Activated effector memory CD4-positive, alpha-beta T cell treated with anti-CD3 and anti-CD28 coated beads, Interleukin-2, amount 50 U/mL, for 16 hours (primary cell): ENCODE results near the gene PTPN1.
A peak's percentile ranks its signal among the peaks of the same experiment; 100 is the strongest.
"Not testable (repeated sequence)": the region's sequence is repeated elsewhere in the genome, so short reads cannot be mapped to it uniquely, and the experiment has no call there.

Source experiments
- DNase-seq: peaks from one replicate; pipeline ENCODE4 v3.0.0-alpha.2; 2020

PTPN1 gene

DNA sequence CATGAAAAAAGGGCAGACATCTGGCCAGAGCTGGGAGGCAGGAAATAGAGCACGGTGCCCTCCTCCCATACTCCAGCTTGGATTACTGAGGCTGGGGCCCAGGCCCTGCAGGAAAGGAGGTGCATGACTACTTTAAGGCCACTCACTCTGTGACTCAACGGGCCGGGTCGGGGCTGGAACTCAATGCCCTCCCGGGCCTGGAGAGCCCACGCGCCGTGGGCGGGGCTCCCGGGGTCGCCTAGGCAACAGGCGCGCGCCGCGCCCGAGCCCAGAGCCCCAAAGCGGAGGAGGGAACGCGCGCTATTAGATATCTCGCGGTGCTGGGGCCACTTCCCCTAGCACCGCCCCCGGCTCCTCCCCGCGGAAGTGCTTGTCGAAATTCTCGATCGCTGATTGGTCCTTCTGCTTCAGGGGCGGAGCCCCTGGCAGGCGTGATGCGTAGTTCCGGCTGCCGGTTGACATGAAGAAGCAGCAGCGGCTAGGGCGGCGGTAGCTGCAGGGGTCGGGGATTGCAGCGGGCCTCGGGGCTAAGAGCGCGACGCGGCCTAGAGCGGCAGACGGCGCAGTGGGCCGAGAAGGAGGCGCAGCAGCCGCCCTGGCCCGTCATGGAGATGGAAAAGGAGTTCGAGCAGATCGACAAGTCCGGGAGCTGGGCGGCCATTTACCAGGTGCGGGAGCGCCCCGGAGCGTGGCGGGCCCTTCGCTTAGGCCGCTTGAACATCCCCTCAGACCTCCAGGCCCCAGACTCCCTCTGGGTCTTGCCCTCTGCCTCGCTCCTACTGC is at the start of gene PTPN1:
Gene PTPN1 (plus strand): TSS at position 461 of the 783 bp plus-strand sequence. CDS start 145 bp downstream, at position 606.
- DNase-seq, result peak; percentile 99

DNA sequence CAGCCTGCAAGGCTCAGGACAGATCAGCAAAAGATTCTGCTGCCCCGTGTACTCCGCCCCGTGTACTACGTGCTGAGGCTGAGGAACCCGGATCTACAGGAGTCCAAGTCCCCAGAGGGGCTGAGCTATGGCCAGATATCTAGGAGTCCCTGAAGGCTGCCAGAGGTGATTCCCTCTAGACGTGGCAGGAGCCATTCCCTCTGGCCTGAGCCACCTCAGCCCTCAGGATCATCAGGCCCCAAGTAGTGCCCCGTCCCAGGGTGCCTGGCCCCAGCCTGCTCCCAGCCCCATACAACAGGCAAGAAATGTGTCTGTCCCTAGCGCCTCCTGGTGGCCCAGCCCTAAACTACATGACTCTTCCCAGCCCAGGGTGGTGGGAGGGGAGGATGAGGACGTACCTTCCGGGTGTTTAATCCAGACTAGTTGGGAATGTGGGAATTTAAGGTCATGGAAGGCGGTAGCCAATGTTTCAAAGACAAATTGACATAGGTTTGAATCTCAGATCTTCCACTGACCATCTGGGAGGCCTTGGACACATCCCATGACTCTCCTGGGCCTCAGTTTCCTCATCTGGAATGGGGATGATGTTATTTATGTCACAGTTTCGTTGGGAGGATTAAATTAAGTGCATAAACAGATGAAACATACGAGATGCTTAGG is 49.4 kb upstream of the PTPN1 start:
- peak; percentile 92 for DNase-seq

DNA sequence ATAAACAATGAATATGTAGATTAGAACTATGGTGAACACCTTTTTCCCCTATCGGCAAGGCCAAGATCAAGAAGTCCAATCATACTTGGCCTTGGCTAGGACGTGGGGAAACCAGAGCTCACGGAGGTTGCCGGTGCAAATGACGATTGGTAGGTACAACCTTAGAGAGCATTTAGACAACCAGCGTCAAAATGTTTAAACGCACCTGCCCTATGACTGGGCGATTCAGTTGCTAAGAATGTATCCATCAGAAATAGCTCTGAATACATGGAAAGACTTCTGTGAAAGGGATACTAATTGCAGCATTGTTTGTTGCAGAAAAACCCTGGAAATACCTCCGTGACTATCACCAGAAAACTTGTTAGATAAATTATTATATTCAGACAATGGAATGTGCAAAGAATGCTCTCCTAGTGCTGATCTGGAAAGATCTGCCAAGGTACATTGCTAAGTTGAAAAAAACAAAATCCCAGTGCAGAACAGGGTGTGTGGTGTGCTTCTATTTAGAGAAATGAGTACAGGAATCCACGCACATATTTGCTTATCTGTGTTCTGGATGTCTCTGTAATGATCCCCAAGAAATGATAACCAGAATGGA is 48.0 kb upstream of the PTPN1 start:
- DNase-seq, result no peak

DNA sequence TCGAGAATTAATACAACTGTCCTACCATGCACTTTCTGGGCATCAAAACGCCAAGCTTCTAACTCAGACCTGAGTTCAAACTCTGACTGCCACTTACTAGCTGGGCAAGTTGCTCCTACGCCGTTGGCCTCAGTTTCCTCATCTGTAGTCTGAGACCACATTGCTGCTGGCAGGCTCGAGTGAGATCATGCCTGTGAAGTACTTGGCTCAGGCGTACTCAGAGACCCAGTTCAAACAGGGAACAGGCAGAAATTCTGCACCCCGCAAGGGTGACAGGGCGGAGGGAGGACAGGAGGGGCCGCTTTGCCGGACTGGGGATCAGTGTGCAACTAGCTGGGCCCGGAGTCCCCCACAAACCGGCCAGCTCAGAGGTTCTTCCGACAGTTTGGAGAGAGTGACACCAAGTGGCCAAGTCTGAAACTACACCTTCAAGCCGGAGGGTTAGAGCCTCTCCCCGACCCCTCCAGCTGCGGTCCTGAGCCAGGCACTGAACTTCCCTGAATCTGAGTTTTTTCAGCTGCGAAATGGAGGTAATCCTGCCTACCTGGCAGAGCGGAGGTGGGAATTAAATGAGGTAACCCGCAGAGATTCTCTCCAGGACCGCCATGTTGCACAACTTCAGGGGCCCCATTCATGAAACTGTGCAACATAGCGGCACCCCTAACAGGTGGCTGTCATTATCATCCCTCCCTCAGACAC is 46.0 kb upstream of the PTPN1 start:
- peak; percentile 82 for DNase-seq

DNA sequence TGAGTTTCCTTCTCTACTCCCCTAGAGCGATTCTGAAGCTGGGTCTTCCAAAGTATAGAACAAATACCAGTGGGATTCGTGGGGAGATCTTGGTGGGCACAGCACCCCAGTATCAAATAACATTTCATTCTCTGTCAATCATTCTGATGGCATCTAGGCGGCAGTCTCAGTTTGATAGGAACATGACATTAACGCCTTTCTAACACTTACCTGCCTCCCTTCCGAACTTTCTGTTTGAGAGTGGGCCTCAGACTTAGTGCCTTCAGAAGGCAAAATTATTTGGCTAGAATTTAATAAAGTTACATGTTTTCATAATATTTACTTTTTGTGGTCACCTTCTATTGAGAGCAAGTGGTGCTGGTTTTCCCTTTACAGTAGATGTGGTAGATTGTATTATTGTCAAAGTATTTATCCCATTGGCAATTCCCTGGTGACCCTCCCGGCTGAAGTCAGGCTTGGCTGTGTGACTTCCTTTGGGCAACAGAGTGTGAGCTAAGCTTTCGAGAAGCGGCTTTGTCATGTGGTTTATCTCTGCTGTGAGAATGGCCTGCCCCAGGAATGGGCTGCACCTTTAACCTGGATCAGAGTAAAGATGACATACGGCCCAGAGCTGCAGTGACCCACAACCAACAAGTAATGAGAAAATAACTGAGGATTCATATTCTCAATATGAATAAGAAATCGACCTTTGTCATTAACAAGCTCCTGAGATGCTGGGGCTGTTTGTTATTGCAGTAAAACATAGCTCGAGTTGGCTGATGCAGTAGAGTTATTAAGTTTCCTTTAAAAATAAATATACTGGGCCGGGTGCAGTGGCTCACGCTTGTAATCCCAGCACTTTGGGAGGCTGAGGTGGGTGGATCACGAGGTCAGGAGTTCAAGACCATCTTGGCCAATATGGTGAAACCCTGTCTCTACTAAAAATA is 45.2 kb upstream of the PTPN1 start:
- DNase-seq, result no peak

DNA sequence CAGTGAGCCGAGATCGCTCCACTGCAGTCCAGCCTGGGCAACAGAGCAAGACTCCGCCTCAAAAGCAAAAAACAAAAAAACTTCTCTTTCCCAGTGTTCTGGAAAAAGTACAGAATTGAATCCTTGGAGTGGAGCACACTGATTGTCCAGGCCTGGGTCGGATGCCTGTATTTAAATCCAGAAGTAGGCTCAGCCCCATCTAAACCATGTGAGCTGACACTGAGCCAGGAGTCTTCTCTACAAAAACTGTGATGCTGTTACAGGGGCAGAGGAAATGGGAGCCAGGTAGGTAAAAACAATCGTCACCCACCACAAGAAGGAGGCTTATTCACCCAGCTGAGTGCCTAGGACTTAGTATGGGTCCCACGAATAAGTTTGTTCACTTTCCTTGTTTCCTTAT is 43.0 kb upstream of the PTPN1 start:
- DNase-seq, result no peak

DNA sequence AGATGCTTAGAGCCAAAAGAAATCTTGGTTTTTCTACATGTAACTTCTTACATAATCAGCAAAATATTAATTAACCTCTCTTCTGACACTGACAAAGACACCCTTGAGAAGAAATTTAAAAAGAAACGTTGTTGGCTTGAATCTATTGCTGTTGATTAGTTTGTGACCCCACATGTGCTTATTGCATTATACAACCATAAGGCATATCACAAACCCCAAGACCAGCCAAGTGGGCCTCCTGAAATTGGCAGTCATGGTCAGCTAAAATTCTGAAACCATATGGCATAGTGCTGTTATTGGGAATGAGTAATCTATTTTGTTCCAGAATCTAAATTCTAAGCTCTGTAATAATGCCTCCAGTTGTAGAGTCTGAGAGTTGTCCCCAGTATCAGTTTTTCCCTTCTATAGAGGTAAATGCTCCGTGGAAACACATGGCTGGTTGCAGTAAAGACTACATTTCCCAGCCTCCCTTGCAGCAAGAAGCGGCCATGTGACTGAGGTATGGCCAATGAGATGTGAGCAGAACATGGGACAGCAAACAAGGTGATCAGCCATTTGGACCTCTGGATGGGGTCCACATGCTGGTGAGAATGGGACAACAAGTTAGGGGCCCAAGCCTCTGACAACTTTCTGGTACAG is 42.3 kb upstream of the PTPN1 start:
- DNase-seq, result peak; percentile 64

DNA sequence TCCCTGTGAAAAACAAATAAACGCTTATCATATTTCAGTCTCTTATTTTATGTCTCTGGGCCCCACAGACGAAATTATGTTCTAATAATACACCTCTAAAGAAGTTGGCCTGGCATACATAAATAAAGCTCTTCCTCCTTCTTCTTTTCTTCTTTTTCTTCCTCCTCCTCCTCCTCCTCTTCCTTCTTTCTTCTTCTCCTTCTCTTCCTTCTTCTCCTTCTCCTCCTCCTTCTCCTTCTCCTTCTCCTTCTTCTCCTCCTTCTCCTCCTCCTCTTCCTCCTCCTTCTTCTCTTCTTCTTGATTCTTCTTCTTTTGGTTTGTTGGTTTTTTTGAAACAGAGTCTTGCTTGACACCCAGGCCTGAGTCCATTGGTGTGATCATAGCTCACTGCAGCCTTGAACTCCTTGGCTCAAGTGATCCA is 41.8 kb upstream of the PTPN1 start:
- DNase-seq, result no peak

DNA sequence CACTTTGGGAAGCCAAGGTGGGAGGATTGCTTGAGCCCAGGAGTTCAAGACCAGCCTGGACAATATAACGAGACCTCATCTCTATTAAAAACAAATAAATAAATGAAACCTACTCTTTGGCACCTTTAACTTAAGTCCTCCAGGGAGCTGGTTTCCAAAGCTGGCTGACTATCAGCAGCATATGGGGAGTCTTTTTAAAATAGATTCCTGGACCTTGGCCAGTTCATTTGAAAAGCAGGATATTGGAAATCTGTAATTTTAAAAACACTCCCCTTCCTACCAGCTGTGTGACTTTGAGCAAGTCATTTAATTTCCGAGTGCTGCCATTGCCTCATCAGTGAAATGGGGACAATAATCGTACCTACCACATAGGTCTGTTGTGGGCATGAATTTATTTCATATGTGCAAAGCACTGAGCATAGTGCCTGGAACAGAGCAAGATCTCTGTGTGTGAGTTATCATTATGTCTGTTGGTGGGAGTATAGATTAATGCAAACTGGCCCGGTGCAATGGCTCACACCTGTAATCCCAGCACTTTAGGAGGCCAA is 40.9 kb upstream of the PTPN1 start:
- no peak for DNase-seq

DNA sequence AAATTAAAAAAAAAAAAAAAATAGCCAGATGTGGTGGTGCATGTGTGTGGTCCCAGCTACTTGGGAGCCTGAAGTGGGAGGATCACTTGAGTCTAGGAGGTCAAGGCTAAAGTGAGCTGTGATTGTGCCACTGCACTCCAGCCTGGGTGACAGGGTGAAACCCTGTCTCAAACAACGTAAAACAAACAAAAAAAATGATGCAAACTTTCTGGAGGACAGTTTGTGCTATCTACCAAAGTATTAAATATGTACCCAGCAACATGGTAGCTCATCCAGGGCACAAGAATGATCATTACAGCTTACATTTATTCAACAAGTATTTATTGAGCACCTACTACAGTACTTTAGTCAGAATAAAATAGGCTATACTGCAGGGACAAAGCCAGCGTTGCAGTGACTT is 40.4 kb upstream of the PTPN1 start:
- no peak for DNase-seq

DNA sequence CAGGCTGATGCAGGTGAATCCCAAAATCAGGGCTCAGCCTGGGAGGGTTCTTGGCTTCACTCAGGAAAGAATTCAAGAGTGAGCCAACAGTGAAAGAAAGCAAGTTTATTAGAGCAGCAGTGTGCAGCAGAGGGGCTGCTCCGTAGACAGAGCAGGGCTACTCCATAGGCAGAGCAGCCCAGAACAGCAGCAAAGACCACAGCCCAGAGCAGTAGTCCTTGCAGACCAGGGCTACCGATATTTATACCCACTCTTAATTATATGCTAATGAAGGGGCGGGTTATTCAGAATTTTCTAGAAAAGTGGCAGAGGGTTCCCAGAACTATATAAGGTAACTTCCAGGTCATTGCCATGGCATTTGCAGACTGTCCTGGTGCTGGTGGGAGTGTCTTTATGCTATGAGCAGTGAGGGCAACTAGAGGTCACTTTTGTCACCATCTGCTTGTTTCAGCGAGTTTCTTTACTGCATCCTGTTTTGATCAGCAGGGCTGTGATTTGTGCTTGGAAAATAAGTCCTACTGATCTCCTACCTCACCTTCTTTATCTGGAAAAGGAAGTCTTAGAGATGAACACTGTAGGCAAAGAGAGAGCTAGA is 39.8 kb upstream of the PTPN1 start:
- DNase-seq, result no peak

DNA sequence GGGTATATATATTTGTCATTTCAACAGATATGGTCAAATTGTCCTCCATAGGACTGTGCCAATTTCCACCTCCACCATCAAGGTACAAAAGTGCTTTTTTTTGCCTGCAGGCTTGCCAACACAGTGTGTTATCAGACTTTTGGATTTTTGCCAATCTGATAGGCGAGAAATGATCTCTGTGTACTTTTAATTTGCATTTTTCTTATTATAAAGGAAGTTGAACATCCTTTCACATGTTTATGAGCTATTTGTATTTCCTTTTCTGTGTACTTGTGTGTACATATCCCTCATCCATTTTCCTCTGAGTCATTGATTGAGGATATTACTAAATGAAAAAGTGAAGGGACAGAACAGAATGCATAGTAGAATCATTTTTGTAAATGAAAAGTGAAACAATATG is 39.0 kb upstream of the PTPN1 start:
- DNase-seq, result no peak

DNA sequence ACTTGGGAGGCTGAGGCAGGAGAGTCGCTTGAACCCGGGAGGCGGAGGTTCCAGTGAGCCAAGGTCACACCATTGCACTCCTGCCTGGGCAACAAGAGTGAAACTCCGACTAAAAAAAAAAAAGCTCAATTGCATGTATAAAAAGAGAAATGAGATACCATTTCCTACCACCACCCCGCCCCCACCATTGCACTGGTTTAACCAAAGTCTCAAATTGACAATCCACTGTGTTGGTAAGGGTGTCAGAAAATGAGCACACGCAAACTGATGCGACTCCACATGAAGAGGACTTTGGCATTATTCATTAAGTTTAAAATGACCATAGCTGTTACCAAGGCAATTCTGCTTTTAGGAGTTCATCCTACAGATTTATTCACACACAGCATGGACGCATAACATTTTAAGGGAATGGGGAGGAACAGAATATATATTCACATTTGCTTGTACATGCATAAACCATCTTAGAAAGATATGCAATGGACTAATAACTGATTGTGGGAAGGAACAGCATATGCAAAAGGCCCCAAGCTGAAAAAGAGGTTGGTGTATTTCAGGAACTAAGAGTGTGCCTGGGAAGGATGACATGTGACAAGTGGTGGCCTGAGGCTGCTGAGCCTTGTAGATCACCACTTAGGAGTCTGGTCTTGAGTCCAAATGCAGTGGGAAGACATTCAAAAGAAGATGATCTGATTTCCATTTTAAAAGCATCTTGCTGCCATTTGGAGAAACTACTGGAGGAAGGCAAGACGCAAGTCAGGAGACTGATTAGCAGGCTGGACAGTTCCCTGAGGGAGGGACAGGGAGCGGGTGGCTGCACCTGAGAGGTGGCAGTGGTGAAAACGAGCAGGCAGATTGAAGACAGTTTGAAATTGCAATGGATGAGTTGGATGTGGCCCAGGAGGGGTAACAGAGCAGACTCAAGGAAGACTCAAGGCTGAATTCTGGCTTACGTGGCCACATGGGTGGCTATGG is 37.2 kb upstream of the PTPN1 start:
- DNase-seq, result no peak

DNA sequence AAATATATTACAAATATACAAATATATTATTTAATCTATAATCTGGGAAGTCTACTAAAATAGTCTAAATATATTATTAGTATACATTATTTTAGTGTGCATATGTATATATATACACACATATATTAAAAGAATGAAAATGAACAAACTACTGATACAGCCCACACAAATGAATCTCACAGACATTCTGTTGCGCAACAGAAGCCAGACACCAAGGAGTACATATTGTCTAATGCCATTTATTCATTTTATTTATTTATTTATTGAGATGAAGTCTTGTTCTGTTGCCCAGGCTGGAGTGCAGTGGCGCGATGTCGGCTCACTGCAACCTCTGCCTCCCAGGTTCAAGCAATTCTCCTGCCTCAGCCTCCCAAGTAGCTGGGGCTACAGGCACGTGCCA is 35.8 kb upstream of the PTPN1 start:
- not testable (repeated sequence) for DNase-seq

DNA sequence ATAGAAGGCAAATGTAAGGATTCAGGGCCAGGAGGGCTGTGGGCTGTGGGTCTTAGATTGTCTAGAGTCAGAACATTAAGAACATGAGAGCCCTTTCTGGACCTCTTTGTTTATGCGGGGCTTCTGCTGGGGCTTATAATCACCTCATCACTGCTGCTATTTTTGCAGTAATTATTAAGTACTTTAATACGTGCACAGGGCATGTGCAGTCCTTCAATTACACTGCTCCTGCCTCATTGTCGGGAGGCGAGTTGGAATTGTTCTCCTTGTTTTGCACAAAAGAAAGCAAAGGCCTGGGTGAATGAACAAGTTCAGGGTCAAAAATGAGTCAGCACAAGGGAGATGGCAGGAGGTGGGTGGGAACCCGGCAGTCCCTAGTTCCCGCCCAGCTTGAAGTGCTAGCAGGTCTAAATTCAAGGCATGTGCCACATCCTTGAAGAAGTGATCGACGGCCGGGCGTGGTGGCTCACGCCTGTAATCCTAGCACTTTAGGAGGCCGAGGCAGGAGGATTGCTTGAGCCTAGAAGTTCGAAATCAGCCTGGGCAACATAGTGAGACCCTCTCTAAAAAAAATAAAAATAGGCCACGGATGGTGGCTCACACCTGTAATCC is 34.4 kb upstream of the PTPN1 start:
- no peak for DNase-seq

DNA sequence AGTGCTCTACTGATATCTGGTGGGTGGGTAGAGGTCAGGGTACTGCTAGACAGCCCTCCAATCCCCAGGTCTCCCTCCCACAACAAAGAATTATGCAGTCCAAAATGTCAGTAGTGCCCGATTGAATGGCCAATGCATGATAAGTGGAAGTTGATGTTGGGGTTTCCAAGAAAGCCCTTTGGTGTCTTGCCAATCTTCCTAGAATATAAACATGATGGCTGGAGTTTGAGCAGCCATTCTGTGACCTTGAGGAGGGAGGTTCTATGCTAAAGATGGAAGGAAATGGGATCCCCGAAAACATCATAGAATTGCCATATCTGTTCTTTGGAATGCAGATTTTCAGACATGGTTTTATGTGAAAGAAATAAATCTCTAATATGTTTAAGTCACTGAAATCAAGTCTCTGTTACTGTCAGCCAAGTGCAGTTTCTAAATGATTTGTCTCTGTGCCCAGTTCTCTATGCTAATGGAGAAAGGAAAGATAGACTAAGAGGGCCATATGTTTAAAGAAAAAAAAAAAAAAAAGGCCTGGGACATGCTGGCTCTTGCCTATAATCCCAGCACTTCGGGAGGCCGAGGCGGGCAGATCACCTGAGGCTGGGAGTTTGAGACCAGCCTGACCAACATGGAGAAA is 32.8 kb upstream of the PTPN1 start:
- DNase-seq, result no peak

DNA sequence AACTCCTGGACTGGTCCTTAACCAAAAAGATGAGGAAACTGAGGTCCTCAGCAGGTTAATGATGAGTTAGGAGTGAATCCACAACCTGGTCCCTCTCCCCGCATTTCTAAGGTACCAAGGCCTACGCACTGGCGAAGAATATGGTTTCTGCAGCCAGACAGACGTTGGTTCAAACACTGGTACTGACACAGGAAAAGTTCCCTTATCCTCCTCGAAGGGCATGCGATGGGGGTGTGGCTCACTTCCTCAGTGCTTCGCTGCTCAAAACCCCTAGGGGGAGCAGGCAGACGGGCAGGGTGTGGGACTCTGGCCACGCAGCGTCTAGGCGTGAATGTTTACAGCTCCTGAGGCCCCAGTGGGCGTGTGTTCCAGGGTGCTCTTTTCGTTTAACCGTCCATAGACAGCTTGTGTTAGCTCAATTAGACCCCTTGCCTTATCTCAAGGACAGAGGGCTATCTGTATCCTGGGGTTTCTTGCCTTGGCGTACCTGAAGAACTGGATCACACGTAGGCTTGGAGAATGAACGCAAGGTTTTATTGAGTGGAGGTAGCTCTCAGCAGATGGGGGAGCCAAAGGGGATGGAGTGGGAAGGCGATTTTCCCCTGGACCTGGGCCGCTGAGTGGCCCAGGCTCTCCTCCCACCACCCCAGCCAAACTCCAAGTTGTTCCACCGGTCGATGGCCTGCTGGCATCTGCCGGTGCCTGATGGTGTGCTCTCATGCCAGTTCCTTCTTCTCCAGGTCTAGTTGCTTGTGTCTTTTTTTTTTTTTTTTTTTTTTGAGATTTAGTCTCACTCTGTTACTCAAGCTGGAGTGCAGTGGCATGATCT is 31.8 kb upstream of the PTPN1 start:
- peak; percentile 91 for DNase-seq

DNA sequence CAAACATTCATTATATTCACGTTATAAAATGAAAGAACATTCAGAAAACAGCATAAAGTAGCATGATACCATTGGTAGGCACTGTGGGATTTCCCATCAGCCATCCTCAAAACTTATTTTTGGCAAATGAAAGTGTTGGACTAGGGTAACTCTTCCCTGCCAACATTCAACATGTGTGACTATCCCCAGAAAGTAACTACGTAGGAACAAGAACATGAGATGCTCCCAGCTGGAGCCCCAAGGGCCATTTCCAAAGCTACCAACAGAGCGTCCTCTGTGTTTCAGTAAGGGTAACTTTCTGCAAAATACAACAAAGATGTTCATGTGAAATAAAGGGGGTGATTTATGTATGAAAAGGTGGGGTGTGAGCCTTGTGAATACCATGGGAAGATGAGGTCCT is 28.4 kb upstream of the PTPN1 start:
- no peak for DNase-seq
